PC-9 (cell line): ENCODE measurements around the gene SV2C.

Experiments
- EZH2 ChIP-seq: fragments of 200-600 bp; sonication (generic); IDR thresholded peaks from 2 replicates; pipeline ENCODE4 v1.8.0; 2017; ENCODE audit warnings: antibody characterized with exemption, low read depth
- TF ChIP-seq, protein P1 (sequence below): fragments of 200-600 bp; sonication (generic); conservative IDR thresholded peaks from 2 replicates; pipeline ENCODE4 v1.6.1; 2017; ENCODE audit warnings: mixed run types, antibody characterized with exemption, mild to moderate bottlenecking, moderate library complexity

DNA sequence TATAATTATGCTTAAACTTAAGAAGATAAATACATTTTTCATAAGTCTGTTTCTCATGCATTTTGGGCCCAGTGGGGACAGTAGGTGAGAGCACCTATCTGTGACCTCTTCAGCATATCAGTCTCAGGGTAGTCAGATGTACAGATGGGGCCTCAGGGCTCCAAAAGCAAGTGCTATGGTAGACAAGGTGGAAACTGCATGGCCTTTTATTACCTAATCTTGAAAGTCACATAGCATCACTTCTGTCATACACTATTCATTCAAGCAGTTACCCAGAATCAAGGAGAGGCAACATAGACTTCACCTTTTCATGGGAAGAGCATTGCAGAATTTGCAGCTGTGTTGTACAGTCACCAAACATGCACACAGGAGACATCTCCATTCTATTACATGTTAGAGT is 94.8 kb downstream of the SV2C start:
- TF ChIP-seq, protein P1, sequence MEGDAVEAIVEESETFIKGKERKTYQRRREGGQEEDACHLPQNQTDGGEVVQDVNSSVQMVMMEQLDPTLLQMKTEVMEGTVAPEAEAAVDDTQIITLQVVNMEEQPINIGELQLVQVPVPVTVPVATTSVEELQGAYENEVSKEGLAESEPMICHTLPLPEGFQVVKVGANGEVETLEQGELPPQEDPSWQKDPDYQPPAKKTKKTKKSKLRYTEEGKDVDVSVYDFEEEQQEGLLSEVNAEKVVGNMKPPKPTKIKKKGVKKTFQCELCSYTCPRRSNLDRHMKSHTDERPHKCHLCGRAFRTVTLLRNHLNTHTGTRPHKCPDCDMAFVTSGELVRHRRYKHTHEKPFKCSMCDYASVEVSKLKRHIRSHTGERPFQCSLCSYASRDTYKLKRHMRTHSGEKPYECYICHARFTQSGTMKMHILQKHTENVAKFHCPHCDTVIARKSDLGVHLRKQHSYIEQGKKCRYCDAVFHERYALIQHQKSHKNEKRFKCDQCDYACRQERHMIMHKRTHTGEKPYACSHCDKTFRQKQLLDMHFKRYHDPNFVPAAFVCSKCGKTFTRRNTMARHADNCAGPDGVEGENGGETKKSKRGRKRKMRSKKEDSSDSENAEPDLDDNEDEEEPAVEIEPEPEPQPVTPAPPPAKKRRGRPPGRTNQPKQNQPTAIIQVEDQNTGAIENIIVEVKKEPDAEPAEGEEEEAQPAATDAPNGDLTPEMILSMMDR = no peak
- TF ChIP-seq EZH2 = no peak
